Kidney epithelial cell (primary cell): ENCODE measurements around the gene CLCN3. TPM values are rescaled to one million over a fixed set of nuclear protein-coding genes. Genes with fewer than 3 reads are reported as not detected.

Experiments used
- DNase-seq: peaks from one replicate; pipeline ENCODE4 v3.0.0-alpha.2; 2010; ENCODE audit warnings: low read depth
- H3K27me3 ChIP-seq: 2 replicates; pipeline ENCODE4 v1.6.0; 2011; ENCODE audit warnings: low read length; ENCODE audit not compliant: control insufficient read depth, insufficient read depth
- H3K36me3 ChIP-seq: 2 replicates; pipeline ENCODE4 v1.5.1; 2011; ENCODE audit warnings: low read length; ENCODE audit not compliant: control insufficient read depth, insufficient read depth
- H3K4me3 ChIP-seq: 2 replicates; pipeline ENCODE4 v1.5.1; 2011; ENCODE audit warnings: low read depth, mild to moderate bottlenecking, control low read depth, low read length
- CTCF ChIP-seq: IDR thresholded peaks from 2 replicates; pipeline ENCODE4 v1.5.1; 2011; ENCODE audit warnings: mild to moderate bottlenecking, moderate library complexity, low read length, control low read depth, inconsistent platforms; ENCODE audit not compliant: insufficient read depth, poor library complexity, severe bottlenecking
- total RNA-seq: library from RNA; depleted of rRNA; stranded (reverse); fragments of >200 nt; gene quantifications from 2 replicates; pipeline ENCODE4 v1.2.3, GENCODE V29; 2015

Gene CLCN3
- total RNA-seq, 1 donor from 2014 or later, result 58.3 TPM

- H3K4me3 ChIP-seq, result no peak overlapping the region
- no peaks in the 10 kb centered on the region for H3K36me3 ChIP-seq
- no peak for TF ChIP-seq CTCF
- H3K27me3 ChIP-seq, result no peaks in the 10 kb centered on the region
- no peak for DNase-seq
Measured at GRCh38 chr4:169615467-169616106, 4.8 kb upstream of the CLCN3 start.

- TF ChIP-seq CTCF, result no peak
- no peak overlapping the region for H3K4me3 ChIP-seq
- no peaks in the 10 kb centered on the region for H3K27me3 ChIP-seq
- DNase-seq, result no peak
- no peaks in the 10 kb centered on the region for H3K36me3 ChIP-seq
Measured at GRCh38 chr4:169616846-169617245, 3.5 kb upstream of the CLCN3 start.

GRCh38 chr4:169617306-169617705 lies 3.1 kb upstream of the CLCN3 start:
- TF ChIP-seq CTCF, result no peak
- H3K4me3 ChIP-seq, result no peak overlapping the region
- no peak for DNase-seq
- no peaks in the 10 kb centered on the region for H3K27me3 ChIP-seq
- no peaks in the 10 kb centered on the region for H3K36me3 ChIP-seq

GRCh38 chr4:169618286-169618685 lies 2.1 kb upstream of the CLCN3 start:
- H3K36me3 ChIP-seq, result no peaks in the 10 kb centered on the region
- DNase-seq, result no peak
- no peak overlapping the region for H3K4me3 ChIP-seq
- H3K27me3 ChIP-seq, result no peaks in the 10 kb centered on the region
- TF ChIP-seq CTCF, result no peak

- no peak for DNase-seq
- no peaks in the 10 kb centered on the region for H3K36me3 ChIP-seq
- H3K4me3 ChIP-seq, result no peak overlapping the region
- TF ChIP-seq CTCF, result no peak
- no peaks in the 10 kb centered on the region for H3K27me3 ChIP-seq
Measured at GRCh38 chr4:169618986-169619385, 1.4 kb upstream of the CLCN3 start.

- Histone ChIP-seq H3K36me3 (no peaks in the 10 kb centered on the region), H3K27me3 (no peaks in the 10 kb centered on the region), H3K4me3 (peak overlapping the region; percentile 74)
- DNase-seq, result no peak
- TF ChIP-seq CTCF, result peak; percentile 66
Measured at GRCh38 chr4:169619518-169619957, 840 bp upstream of the CLCN3 start.
